Limb (tissue), 2 donors: Measurements from ENCODE around the gene MARCHF3.
"Not testable (repeated sequence)": the region's sequence is repeated elsewhere in the genome, so short reads cannot be mapped to it uniquely, and the experiment has no call there.

Source experiments
- DNase-seq, 2 donors: peaks; one replicate each; pipeline ENCODE4 v3.0.0-alpha.2; 2016; ENCODE audit errors: extremely low spot score in 2 of 2

Gene MARCHF3

DNA sequence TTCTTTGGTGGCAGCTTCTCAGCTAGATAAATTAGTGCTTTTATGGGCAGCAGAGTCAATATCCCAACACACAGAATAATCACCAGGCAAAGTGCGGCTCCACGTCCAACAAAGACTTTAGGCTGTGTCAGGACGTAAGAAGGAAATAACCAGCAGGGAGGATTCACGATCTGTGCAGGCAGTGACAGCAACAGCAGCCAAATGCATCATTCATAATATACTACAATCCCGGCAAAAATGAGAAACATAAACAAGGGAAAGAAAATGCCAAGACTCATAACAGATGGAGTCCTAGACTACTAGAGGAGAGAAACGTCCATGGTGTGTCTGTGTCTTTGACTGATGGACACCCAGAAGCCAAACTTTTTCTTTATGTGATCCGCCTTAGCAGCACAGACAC is 152.8 kb downstream of the MARCHF3 start:
- DNase-seq: no peak

DNA sequence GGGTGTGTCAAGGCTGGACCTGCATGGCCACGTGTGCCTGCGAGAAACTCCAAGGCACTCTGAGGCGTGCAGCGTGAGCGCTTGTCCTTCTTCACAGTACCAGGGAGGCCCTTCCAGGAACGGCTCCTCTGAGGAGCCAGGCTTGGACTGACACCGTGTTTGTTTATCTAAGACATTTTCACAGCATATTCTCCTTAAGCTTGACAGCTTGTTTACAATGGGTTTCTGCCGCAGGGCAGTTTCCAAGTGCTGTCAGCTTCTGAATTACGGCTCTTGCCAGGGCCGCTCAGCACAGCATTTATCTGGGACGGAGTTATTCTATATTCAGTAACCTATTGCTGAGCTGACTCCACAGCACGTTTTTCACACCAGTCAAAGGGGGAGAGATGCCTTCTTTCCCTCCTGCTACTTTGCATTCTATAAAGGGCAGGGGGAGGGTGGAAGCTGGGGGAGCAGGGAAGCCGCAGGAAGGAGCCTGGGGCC is 155.0 kb downstream of the MARCHF3 start:
- peak in 1 of 2 donors; percentile 54 for DNase-seq

- peak; percentile 50 to 74 for DNase-seq
These were observed 157.6 kb downstream of the MARCHF3 start for GRCh38 chr5:126872561-126873354.

GRCh38 chr5:126871441-126871840 is 158.9 kb downstream of the MARCHF3 start:
- no peak for DNase-seq

GRCh38 chr5:126869005-126869451 is 161.3 kb downstream of the MARCHF3 start:
- peak in 1 of 2 donors; percentile 76 for DNase-seq

DNA sequence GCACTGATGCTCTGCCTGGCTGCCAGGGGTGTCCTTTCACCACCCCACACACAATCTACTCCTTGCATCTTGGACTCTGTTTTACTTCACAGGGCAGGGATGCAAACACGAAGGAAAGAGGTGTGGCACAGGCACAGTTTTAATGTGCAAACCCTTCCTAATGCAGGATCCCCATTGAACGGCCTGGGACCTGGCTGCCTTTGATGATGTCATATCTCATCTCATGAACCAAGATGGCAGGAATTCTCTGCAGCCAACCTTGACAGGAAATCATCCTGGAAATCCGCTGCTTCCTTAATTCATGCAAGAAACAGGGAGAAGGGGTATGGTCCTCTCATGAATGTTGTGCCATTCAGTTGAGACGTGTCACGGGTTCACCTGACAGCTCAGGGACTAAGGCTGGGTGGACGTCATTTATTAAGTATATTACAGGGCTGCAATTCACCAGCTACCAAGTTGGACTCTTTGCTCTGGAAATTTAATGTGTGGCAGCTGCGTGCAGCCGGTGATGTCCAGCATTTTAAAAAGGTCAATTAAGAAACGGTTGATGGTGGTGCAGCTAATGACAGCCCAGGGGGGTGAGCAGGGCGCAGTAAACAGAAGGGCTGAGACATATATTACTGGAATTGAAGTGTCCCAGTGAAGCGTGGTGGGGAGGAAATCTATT is 161.9 kb downstream of the MARCHF3 start:
- DNase-seq: no peak

DNA sequence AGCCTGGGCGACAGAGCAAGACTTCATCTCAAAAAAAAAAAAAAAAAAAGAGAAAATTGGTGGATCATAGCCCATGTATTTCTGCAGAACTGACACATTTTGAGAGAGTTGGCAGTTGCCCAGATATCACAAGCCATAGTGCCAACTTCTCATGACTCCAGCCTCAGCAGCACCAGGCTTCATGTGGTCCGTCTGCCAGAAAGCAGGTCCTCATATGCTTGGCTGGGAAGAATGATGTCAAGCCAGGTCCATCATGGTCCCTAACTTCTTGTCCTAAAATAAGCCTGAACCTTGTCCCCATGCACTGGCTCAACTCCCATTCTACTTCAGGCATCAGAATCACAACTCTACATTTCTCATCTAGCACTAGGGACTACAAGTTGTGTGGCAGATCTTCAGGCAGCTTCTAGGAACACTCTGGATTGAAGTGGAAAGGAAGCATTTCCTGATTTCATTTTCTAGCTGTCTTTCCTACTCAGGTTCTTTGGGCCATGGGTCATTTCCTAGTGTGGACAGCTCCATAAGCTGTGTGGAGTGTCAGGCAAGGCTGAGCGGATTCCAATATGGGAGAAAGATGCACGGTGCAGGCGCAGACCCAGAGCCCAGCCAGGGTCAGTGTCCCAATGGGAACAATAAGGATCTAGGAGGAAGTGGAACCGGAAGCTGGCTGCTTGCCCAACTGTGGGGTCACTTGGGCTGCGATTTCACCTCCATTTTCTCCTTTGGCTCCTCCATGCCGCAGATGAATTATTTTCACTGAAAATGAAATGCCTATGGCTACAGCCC is 163.3 kb downstream of the MARCHF3 start:
- no peak for DNase-seq

DNA sequence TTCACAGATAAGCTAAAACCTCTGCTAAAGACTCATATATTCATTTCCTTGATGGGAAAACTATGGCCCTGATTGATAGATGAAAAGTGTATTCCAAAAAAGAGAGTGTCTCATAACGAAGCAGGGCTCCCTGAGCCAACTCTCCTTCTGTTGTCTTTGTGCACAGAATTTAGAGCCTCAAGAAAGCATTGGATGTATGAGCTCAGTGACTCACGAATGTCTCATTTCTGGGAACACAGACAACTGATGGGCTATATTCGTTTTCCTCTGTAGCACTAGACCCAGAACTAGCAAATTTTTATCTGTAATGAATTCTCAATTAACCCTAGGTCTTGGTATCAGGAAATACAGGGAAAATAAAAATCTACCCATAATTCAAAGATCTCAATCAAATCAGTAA is 165.1 kb downstream of the MARCHF3 start:
- no peak for DNase-seq

GRCh38 chr5:126864042-126864688 is 166.2 kb downstream of the MARCHF3 start:
- no peak for DNase-seq

GRCh38 chr5:126863402-126863801 is 167.0 kb downstream of the MARCHF3 start:
- no peak for DNase-seq

GRCh38 chr5:126858441-126858840 is 171.9 kb downstream of the MARCHF3 start:
- no peak for DNase-seq

- no peak for DNase-seq
These were observed 172.6 kb downstream of the MARCHF3 start for GRCh38 chr5:126857472-126858410.

- DNase-seq: no peak
These were observed 175.1 kb downstream of the MARCHF3 start for GRCh38 chr5:126855266-126855665.

DNA sequence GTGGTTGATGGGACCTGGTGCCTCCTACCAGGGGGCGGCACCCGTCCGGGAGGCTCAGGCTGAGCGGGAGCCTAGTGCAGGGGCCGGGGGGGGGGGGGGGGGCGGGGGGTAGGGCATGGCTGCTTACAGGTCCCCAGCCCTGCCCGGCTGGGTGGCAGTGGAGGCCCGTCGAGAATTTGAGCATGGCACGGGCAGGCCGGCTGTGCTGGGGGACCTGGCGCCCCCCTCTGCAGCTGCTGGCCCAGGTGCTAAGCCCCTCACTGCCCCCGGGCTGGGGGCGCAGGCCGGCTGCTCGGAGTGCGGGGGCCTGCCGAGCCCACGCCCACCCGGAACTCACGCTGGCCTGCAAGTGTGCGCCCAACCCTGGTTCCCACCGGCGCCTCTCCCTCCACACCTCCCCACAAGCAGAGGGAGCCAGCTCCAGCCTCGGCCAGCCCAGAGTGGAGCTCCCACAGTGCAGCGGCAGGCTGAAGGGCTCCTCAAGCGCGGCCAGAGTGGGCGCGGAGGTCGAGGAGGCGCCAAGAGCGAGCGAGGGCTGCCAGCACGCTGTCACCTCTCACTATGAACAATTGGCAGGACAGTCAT is 175.7 kb downstream of the MARCHF3 start:
- no peak for DNase-seq

GRCh38 chr5:126853541-126854307 is 176.6 kb downstream of the MARCHF3 start:
- not testable (repeated sequence) for DNase-seq

- no peak for DNase-seq
These were observed 177.5 kb downstream of the MARCHF3 start for GRCh38 chr5:126852841-126853271.

DNA sequence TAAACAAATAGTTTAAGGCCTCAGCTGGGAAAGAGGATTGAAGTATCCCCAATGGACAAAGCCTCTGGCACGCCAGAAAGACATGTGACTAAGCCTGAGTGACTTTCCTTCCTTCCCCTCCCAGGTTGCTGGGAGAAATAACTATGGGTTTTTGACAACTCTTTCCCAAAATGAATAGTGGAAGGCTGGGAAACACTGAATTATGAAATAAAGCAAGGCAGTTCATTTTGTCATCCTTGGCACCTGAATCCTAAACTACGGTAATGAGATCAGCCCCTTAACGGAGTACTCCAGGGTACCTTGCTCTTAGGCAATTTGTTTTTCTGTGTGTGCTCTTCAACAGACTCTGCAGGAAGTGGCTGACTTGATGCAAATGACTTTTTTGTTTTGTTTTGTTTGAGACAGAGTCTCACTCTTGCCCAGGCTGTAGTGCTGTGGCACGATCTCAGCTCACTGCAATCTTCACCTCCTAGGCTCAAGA is 178.2 kb downstream of the MARCHF3 start:
- DNase-seq: no peak

DNA sequence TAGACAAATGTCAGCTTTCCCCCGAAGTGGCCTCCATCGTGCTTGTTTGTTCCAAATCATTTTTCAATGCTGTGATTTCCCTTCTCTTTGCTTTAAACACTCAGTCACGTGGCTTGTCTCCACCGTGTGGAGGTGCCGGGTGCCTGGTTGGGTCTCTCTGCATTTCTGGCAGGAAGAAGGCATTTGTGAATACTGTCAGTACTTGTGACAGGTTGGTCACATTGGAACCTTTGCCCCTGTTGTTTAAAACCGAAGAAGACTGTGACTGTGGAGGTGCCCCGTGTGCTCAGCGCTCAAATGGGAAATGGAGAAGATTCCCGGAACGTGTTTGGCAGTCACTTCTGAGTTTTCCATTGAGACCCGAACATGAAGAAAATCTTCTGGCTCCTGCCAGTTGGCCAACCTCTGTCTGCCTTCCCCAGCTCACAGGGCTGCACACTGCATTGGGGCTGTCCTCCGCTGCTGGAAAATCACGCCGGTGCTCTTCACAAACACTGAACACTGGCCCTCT is 178.8 kb downstream of the MARCHF3 start:
- DNase-seq: peak; percentile 54 to 73
